AG10803 (cell line): ENCODE results near the gene CLIC4.

Experiments
- DNase-seq: peaks from one replicate; pipeline ENCODE4 v3.0.0; 2010; ENCODE audit warnings: low read depth
- H3K4me3 ChIP-seq: 2 replicates; pipeline ENCODE4 v1.5.1; 2011; ENCODE audit warnings: mild to moderate bottlenecking, low read length, control low read depth
- CTCF ChIP-seq: conservative IDR thresholded peaks from 2 replicates; pipeline ENCODE4 v1.5.1; 2011; ENCODE audit warnings: mild to moderate bottlenecking, low read length, control low read depth, inconsistent platforms

CLIC4 gene

GRCh38 chr1:24868016-24868875, 123.0 kb downstream of the CLIC4 start:
- H3K4me3 ChIP-seq, result no peak overlapping the region
- TF ChIP-seq CTCF, result no peak
- no peak for DNase-seq

GRCh38 chr1:24870551-24871195, 125.4 kb downstream of the CLIC4 start:
- DNase-seq, result no peak

GRCh38 chr1:24871306-24871901, 126.2 kb downstream of the CLIC4 start:
- H3K4me3 ChIP-seq, result no peak overlapping the region
- DNase-seq, result no peak
- no peak for TF ChIP-seq CTCF

More at GRCh38 chr1:24870551-24871195, 125.4 kb downstream of the CLIC4 start:
- H3K4me3 ChIP-seq, result no peak overlapping the region
- no peak for TF ChIP-seq CTCF

GRCh38 chr1:24872061-24872850, 127.0 kb downstream of the CLIC4 start:
- TF ChIP-seq CTCF, result no peak
- H3K4me3 ChIP-seq, result no peak overlapping the region
- DNase-seq, result no peak

GRCh38 chr1:24873148-24873547, 127.9 kb downstream of the CLIC4 start:
- TF ChIP-seq CTCF, result no peak
- DNase-seq, result no peak
- H3K4me3 ChIP-seq, result no peak overlapping the region

- H3K4me3 ChIP-seq, result no peak overlapping the region
- no peak for DNase-seq
- TF ChIP-seq CTCF, result no peak
These were observed 128.8 kb downstream of the CLIC4 start for GRCh38 chr1:24874056-24874455.
